ENCODE results near the gene PHYHIPL. TPM values are rescaled to one million over a fixed set of nuclear protein-coding genes. Genes with fewer than 3 reads are reported as not detected.

PHYHIPL gene
- total and polyA plus RNA-seq, 2 of the 4 experiments (the other 2 are of a cell fraction), result not detected

DNA sequence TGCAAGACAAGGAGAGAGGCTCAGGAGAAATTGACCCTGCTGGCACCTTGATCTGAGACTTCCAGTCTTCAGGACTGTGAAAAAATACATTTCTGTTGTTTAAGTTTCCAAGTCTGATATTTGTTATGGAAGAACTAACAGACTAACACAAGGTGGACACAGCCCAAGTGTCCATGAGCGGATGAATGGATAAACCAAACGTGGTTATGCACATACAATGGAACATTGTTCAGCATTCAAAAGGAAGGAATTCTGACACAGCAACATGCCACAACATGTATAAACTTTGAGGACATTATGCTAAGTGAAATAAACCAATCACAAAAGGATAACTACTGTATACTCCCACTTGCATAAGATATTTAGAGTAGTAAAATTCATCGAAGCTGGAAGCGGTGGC, 109.4 kb downstream of the PHYHIPL start:
- BruUV-seq (replicated peaks), result no TSS peak
- ATAC-seq (ENCODE audit: low read depth) (no peak), DNase-seq (no peak)
- H3K4me1 ChIP-seq (ENCODE audit: control insufficient read depth, insufficient read depth, low read length), result no peaks in the 10 kb centered on the region
- WGBS, 2 experiments (ENCODE audit: extremely low coverage in 2 of 2, insufficient read length in 1 of 2), result no CpG with 5 or more reads among the region's 4 CpGs
- no peak overlapping the region for H3K4me3 ChIP-seq (ENCODE audit: insufficient read depth, low read depth, low read length)
- H3K9me3 ChIP-seq (ENCODE audit: control insufficient read depth, insufficient read depth, low read length), result no peaks in the 10 kb centered on the region
- H3K14ac ChIP-seq (replicated peaks; ENCODE audit: low read depth, low read length), result no peak overlapping the region
- intact Hi-C loops (cut with micrococcal nuclease) (no loop called here), in situ Hi-C loops (cut with MboI; ENCODE audit: low sequenced_read_pairs) (no loop called here), dilution Hi-C loops (cut with HindIII; ENCODE audit: low sequenced_read_pairs, unreplicated experiment) (no loop called here)
- no peaks in the 10 kb centered on the region for H3K36me3 ChIP-seq (ENCODE audit: control insufficient read depth, insufficient read depth, low read length)
- H2BK20ac ChIP-seq (ENCODE audit: low read depth, low read length), result no peak overlapping the region
- no peak overlapping the region for H3K23ac ChIP-seq (ENCODE audit: low read depth, low read length)
- H3K79me1 ChIP-seq (ENCODE audit: low read depth in 1 of 2, low read length in 2 of 2), result no peaks in the 10 kb centered on the region
- no peak overlapping the region for H3K4me2 ChIP-seq (ENCODE audit: low read depth, low read length)
- H4K8ac ChIP-seq (ENCODE audit: low read depth in 2 of 2, low read length in 2 of 2), result no peak overlapping the region
- no peak overlapping the region for H3K9ac ChIP-seq (ENCODE audit: low read depth, low read length)
- no peak overlapping the region for H2BK15ac ChIP-seq (ENCODE audit: low read depth, low read length)
- no peak for TF ChIP-seq MAFK (IDR thresholded peaks at IDR 0.05; ENCODE audit: low read depth, low read length)
- no peak for TF ChIP-seq RFX5 (IDR thresholded peaks at IDR 0.05; ENCODE audit: low read depth, low read length)
- TF ChIP-seq, protein P1, sequence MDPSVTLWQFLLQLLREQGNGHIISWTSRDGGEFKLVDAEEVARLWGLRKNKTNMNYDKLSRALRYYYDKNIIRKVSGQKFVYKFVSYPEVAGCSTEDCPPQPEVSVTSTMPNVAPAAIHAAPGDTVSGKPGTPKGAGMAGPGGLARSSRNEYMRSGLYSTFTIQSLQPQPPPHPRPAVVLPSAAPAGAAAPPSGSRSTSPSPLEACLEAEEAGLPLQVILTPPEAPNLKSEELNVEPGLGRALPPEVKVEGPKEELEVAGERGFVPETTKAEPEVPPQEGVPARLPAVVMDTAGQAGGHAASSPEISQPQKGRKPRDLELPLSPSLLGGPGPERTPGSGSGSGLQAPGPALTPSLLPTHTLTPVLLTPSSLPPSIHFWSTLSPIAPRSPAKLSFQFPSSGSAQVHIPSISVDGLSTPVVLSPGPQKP (IDR thresholded peaks at IDR 0.05; ENCODE audit: borderline replicate concordance, low read depth, low read length), result no peak
- TF ChIP-seq SMC3 (IDR thresholded peaks at IDR 0.05; ENCODE audit: low read depth, low read length), result no peak
- TF ChIP-seq CHD1 (IDR thresholded peaks at IDR 0.05; ENCODE audit: low read depth, low read length), result no peak
- TF ChIP-seq RAD21 (IDR thresholded peaks at IDR 0.05; ENCODE audit: low read length), result no peak
- no peak for TF ChIP-seq CEBPB (IDR thresholded peaks at IDR 0.05; ENCODE audit: low read depth, low read length)
- TF ChIP-seq NFE2L2 (IDR thresholded peaks at IDR 0.05; ENCODE audit: low read depth, low read length), result no peak
- TF ChIP-seq RCOR1 (IDR thresholded peaks at IDR 0.05; ENCODE audit: insufficient replicate concordance, low read length), result no peak
- TF ChIP-seq, protein P2, sequence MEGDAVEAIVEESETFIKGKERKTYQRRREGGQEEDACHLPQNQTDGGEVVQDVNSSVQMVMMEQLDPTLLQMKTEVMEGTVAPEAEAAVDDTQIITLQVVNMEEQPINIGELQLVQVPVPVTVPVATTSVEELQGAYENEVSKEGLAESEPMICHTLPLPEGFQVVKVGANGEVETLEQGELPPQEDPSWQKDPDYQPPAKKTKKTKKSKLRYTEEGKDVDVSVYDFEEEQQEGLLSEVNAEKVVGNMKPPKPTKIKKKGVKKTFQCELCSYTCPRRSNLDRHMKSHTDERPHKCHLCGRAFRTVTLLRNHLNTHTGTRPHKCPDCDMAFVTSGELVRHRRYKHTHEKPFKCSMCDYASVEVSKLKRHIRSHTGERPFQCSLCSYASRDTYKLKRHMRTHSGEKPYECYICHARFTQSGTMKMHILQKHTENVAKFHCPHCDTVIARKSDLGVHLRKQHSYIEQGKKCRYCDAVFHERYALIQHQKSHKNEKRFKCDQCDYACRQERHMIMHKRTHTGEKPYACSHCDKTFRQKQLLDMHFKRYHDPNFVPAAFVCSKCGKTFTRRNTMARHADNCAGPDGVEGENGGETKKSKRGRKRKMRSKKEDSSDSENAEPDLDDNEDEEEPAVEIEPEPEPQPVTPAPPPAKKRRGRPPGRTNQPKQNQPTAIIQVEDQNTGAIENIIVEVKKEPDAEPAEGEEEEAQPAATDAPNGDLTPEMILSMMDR (conservative IDR thresholded peaks at IDR 0.05; ENCODE audit: low read depth, low read length), result no peak
- no peak for TF ChIP-seq MAZ (IDR thresholded peaks at IDR 0.05; ENCODE audit: borderline replicate concordance, low read depth, low read length)
- no peak for TF ChIP-seq MXI1 (IDR thresholded peaks at IDR 0.05; ENCODE audit: borderline replicate concordance, low read depth, low read length)
- no peak for TF ChIP-seq FOS (IDR thresholded peaks at IDR 0.05; ENCODE audit: low read depth, low read length)
- TF ChIP-seq BHLHE40 (IDR thresholded peaks at IDR 0.05; ENCODE audit: low read depth, low read length), result no peak
- TF ChIP-seq USF2 (IDR thresholded peaks at IDR 0.05; ENCODE audit: low read depth, low read length), result no peak
- H4K91ac ChIP-seq (ENCODE audit: insufficient read depth, low read depth, low read length), result no peak overlapping the region
- no peak overlapping the region for H2AFZ ChIP-seq (replicated peaks; ENCODE audit: low read length, poor library complexity)
- no peaks in the 10 kb centered on the region for H3K9me1 ChIP-seq (ENCODE audit: insufficient read depth, low read length)
- H2AK5ac ChIP-seq (ENCODE audit: low read depth, low read length), result no peak overlapping the region
- ChIA-PET POLR2A (ENCODE audit: unreplicated experiment) (no interaction called here), CTCF (no interaction called here)
- H2BK120ac ChIP-seq (ENCODE audit: low read depth, low read length), result no peak overlapping the region
- H2BK5ac ChIP-seq (ENCODE audit: low read depth, low read length, poor library complexity, severe bottlenecking), result no peak overlapping the region
- no peak overlapping the region for H3K27ac ChIP-seq (ENCODE audit: insufficient read depth, low read length)
- no peak overlapping the region for H3K18ac ChIP-seq (ENCODE audit: low read depth, low read length)
- no peaks in the 10 kb centered on the region for H3K27me3 ChIP-seq (ENCODE audit: control insufficient read depth, insufficient read depth, low read length)
- no peak overlapping the region for H2AK9ac ChIP-seq (replicated peaks; ENCODE audit: low read depth, low read length, poor library complexity)
- H3K4ac ChIP-seq (ENCODE audit: low read depth, low read length), result no peak overlapping the region
- no peak overlapping the region for H3K56ac ChIP-seq (ENCODE audit: extremely low read depth, insufficient read depth, low read length)
- H4K20me1 ChIP-seq (ENCODE audit: insufficient read depth, low read length), result no peaks in the 10 kb centered on the region
- H4K5ac ChIP-seq (ENCODE audit: low read depth, low read length), result no peak overlapping the region
